Suprapubic skin (tissue), 4 donors: ENCODE measurements around the gene PARM1. TPM values are rescaled to one million over a fixed set of nuclear protein-coding genes. Genes with fewer than 3 reads are reported as not detected.

Experiments
- DNase-seq, 2 donors: peaks; one replicate each; pipeline ENCODE4 v3.0.0-alpha.2; 2019; ENCODE audit warnings: low spot score in 2 of 2
- H3K27ac ChIP-seq: fragments of 200-600 bp; sonication (generic); one replicate; pipeline ENCODE4 v1.5.1; 2019
- H3K27me3 ChIP-seq: fragments of 200-600 bp; sonication (generic); one replicate; pipeline ENCODE4 v1.5.1; 2019
- H3K36me3 ChIP-seq: fragments of 200-600 bp; sonication (generic); one replicate; pipeline ENCODE4 v1.5.1; 2019
- H3K4me1 ChIP-seq: fragments of 200-600 bp; sonication (generic); one replicate; pipeline ENCODE4 v1.5.1; 2019
- H3K4me3 ChIP-seq: fragments of 200-600 bp; sonication (generic); one replicate; pipeline ENCODE4 v1.5.1; 2019; ENCODE audit warnings: mild to moderate bottlenecking
- H3K9me3 ChIP-seq: fragments of 200-600 bp; sonication (generic); one replicate; pipeline ENCODE4 v1.5.1; 2019
- CTCF ChIP-seq, 2 donors: fragments of 200-600 bp in 1 of 2; fragments of 450-650 bp in 1 of 2; sonication (generic) in 1 of 2; IDR thresholded peaks; one replicate each; pipeline ENCODE4 v1.5.1; 2016 to 2019; ENCODE audit warnings: antibody characterized with exemption in 2 of 2, mild to moderate bottlenecking in 1 of 2, moderate library complexity in 1 of 2
- EP300 ChIP-seq: sonication (generic); formaldehyde crosslinking; IDR thresholded peaks from one replicate; pipeline ENCODE4 v1.6.1; 2017; ENCODE audit warnings: antibody characterized with exemption
- POLR2A ChIP-seq, 2 donors: fragments of 450-650 bp; IDR thresholded peaks; one replicate each; pipeline ENCODE4 v1.6.1; 2017; ENCODE audit warnings: antibody characterized with exemption in 2 of 2, mild to moderate bottlenecking in 2 of 2, moderate library complexity in 2 of 2
- POLR2AphosphoS5 ChIP-seq, 3 donors: sonication (generic); formaldehyde crosslinking; IDR thresholded peaks; one replicate each; pipeline ENCODE4 v1.6.1; 2017; ENCODE audit warnings: antibody characterized with exemption in 3 of 3
- WGBS: methylation state at CpG from one replicate; pipeline ENCODE4 v1.1.5; 2018; 5-methylcytosine and 5-hydroxymethylcytosine counted together
- total RNA-seq, 4 donors: library from RNA; depleted of rRNA; stranded (reverse); fragments of >200 nt; gene quantifications; one replicate each; pipeline ENCODE4 v1.1.0, GENCODE V29; 2016

PARM1 gene
- total RNA-seq, 4 donors from 2014 or later, result 13.2 to 27.4 (median 19.1) TPM

GRCh38 chr4:75087865-75088264 lies 154.9 kb downstream of the PARM1 start:
- Histone ChIP-seq H3K4me1 (no peaks in the 10 kb centered on the region), H3K9me3 (no peaks in the 10 kb centered on the region), H3K4me3 (no peak overlapping the region), H3K36me3 (no peaks in the 10 kb centered on the region), H3K27me3 (no peaks in the 10 kb centered on the region), H3K27ac (no peak overlapping the region)
- DNase-seq, result no peak
- no peak for TF ChIP-seq CTCF (IDR thresholded peaks at IDR 0.05)
- TF ChIP-seq POLR2A (IDR thresholded peaks at IDR 0.05), result no peak
- no peak for TF ChIP-seq EP300
- no peak for TF ChIP-seq POLR2AphosphoS5 (IDR thresholded peaks at IDR 0.05)
- 63% methylated on average over 2 of the region's 2 CpGs for WGBS

- Histone ChIP-seq H3K27me3 (no peaks in the 10 kb centered on the region), H3K27ac (no peak overlapping the region), H3K9me3 (no peaks in the 10 kb centered on the region), H3K36me3 (no peaks in the 10 kb centered on the region), H3K4me3 (no peak overlapping the region), H3K4me1 (no peaks in the 10 kb centered on the region)
- TF ChIP-seq POLR2AphosphoS5 (IDR thresholded peaks at IDR 0.05) (no peak), CTCF (IDR thresholded peaks at IDR 0.05) (no peak), EP300 (no peak), POLR2A (IDR thresholded peaks at IDR 0.05) (no peak)
- DNase-seq, result no peak
- WGBS, result 86% methylated on average over 4 of the region's 4 CpGs
These were observed 156.3 kb downstream of the PARM1 start for GRCh38 chr4:75089206-75089605.

- H3K27me3 ChIP-seq, result no peaks in the 10 kb centered on the region
- no peak for DNase-seq
- H3K27ac ChIP-seq, result no peak overlapping the region
- H3K36me3 ChIP-seq, result no peaks in the 10 kb centered on the region
- H3K4me3 ChIP-seq, result no peak overlapping the region
- TF ChIP-seq EP300, result no peak
- TF ChIP-seq CTCF (IDR thresholded peaks at IDR 0.05), result no peak
- no peak for TF ChIP-seq POLR2AphosphoS5 (IDR thresholded peaks at IDR 0.05)
- no peak for TF ChIP-seq POLR2A (IDR thresholded peaks at IDR 0.05)
- WGBS, result 83% methylated on average over 3 of the region's 3 CpGs
- H3K9me3 ChIP-seq, result peaks cover 3% of the 10 kb centered on the region
- no peaks in the 10 kb centered on the region for H3K4me1 ChIP-seq
These were observed 166.4 kb downstream of the PARM1 start for GRCh38 chr4:75099321-75099720.

Other genes with a start within 250 kb of the PARM1 start
- gene BTC, start 138.6 kb upstream of the PARM1 start, total RNA-seq, result 10 to 100 TPM in 3 of 4 donors, 1 to 10 TPM in 1; 6.5 to 48.1 (median 25.6) TPM